ENCODE measurements around the gene DUSP7.

DUSP7 gene

GRCh38 chr3:52028572-52028971 lies 27.8 kb downstream of the DUSP7 start:
- TF ChIP-seq NFRKB (IDR thresholded peaks at IDR 0.05) (no peak), CTBP1 (IDR thresholded peaks at IDR 0.05; ENCODE audit: borderline replicate concordance) (no peak), HDGF (IDR thresholded peaks at IDR 0.05; ENCODE audit: borderline replicate concordance) (no peak), SP1 (IDR thresholded peaks at IDR 0.05) (no peak), ELF4 (IDR thresholded peaks at IDR 0.05) (no peak), FOXA1 (IDR thresholded peaks at IDR 0.05) (no peak), L3MBTL2 (conservative IDR thresholded peaks at IDR 0.05) (no peak), FOXK2 (IDR thresholded peaks at IDR 0.05) (no peak), TARDBP (IDR thresholded peaks at IDR 0.05) (no peak), SUZ12 (IDR thresholded peaks at IDR 0.05) (no peak), BHLHE40 (IDR thresholded peaks at IDR 0.05; ENCODE audit: borderline replicate concordance) (no peak), ZNF384 (IDR thresholded peaks at IDR 0.05) (no peak), PKNOX1 (IDR thresholded peaks at IDR 0.05) (no peak), ARNT (IDR thresholded peaks at IDR 0.05) (no peak), FOXM1 (IDR thresholded peaks at IDR 0.05; ENCODE audit: borderline replicate concordance) (no peak), LEF1 (IDR thresholded peaks at IDR 0.05; ENCODE audit: borderline replicate concordance) (no peak)
- POLR2A ChIA-PET: interaction anchor here (1.0 to 1.5 kb wide), 2 partner anchors 25 to 31 kb away, joined by 3 read pairs; no protein-coding TSS in a partner anchor
- CTCF ChIA-PET: no interaction called here
- no peak for DNase-seq (ENCODE audit: extremely low spot score)

GRCh38 chr3:52026041-52026440 lies 30.3 kb downstream of the DUSP7 start:
- ChIA-PET CTCF (no interaction called here), POLR2A (no interaction called here)
- TF ChIP-seq FOXA1 (IDR thresholded peaks at IDR 0.05) (no peak), ZNF384 (IDR thresholded peaks at IDR 0.05) (no peak), TARDBP (IDR thresholded peaks at IDR 0.05) (no peak), ELF4 (IDR thresholded peaks at IDR 0.05) (no peak), SP1 (IDR thresholded peaks at IDR 0.05) (no peak), FOXK2 (IDR thresholded peaks at IDR 0.05) (no peak), CTBP1 (IDR thresholded peaks at IDR 0.05; ENCODE audit: borderline replicate concordance) (no peak), FOXM1 (IDR thresholded peaks at IDR 0.05; ENCODE audit: borderline replicate concordance) (no peak), HDGF (IDR thresholded peaks at IDR 0.05; ENCODE audit: borderline replicate concordance) (no peak), BHLHE40 (IDR thresholded peaks at IDR 0.05; ENCODE audit: borderline replicate concordance) (no peak), NFRKB (IDR thresholded peaks at IDR 0.05) (no peak), SUZ12 (IDR thresholded peaks at IDR 0.05) (no peak), LEF1 (IDR thresholded peaks at IDR 0.05; ENCODE audit: borderline replicate concordance) (no peak), ARNT (IDR thresholded peaks at IDR 0.05) (no peak), L3MBTL2 (conservative IDR thresholded peaks at IDR 0.05) (no peak), PKNOX1 (IDR thresholded peaks at IDR 0.05) (no peak)
- DNase-seq (ENCODE audit: extremely low spot score): no peak

DNA sequence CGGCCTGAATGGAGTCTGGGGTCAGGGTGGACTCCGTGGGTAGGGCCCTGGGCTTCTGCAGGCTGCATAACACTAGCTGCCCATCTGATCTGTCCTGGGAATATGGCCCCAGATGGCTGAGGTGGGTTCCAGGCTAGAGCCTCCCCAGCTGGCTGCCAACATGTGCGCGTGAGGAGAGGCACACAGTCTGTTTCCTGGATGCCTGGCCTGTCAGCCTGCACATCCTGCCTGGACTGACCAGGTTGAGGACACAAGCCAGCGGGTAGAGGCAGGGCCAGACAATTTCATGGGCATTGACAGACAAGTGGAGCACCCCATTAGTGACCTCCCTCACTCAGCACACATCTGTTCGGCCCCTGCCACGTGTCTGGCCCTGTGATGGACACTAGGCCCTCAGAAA lies 30.9 kb downstream of the DUSP7 start:
- POLR2A ChIA-PET: no interaction called here
- DNase-seq (ENCODE audit: extremely low spot score): no peak

DNA sequence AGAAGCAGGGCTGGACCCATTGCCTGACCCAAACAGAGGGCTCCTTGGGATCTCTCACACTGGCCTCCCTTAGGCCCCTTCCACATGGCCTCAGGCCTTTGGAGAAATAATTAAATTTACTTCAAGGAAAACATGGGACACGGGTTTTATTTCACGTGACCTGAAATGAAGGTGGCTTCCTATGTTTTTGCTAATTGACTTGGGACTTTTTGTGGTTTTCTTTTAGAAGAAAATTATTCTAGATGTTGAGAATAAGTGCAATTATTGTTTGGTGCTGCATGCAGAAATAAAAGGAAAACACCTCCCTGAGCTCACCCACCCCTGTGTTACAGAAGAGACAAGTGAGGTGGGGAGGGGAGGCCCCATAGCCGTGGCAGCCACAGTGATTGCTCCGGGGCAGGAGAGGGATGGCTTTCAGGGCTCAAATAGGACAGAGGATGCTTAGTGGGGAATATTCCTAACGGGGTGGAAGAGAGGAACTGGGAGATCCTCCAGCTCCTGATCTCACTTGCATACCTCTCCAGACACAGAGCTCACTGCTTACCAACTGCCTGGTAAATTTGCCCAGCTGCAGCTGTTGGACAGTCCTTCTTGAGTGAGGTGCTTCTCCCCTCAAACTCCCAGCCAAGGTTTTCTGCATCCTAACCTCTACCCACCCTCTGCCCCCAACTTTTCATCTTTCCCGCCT lies 31.5 kb downstream of the DUSP7 start:
- no peak for DNase-seq (ENCODE audit: extremely low spot score)
- TF ChIP-seq TARDBP (IDR thresholded peaks at IDR 0.05) (no peak), ELF4 (IDR thresholded peaks at IDR 0.05) (no peak), ARNT (IDR thresholded peaks at IDR 0.05) (no peak), FOXA1 (IDR thresholded peaks at IDR 0.05) (no peak), LEF1 (IDR thresholded peaks at IDR 0.05; ENCODE audit: borderline replicate concordance) (no peak), BHLHE40 (IDR thresholded peaks at IDR 0.05; ENCODE audit: borderline replicate concordance) (no peak), HDGF (IDR thresholded peaks at IDR 0.05; ENCODE audit: borderline replicate concordance) (no peak), CTBP1 (IDR thresholded peaks at IDR 0.05; ENCODE audit: borderline replicate concordance) (no peak), FOXM1 (IDR thresholded peaks at IDR 0.05; ENCODE audit: borderline replicate concordance) (no peak), ZNF384 (IDR thresholded peaks at IDR 0.05) (no peak), FOXK2 (IDR thresholded peaks at IDR 0.05) (no peak), SP1 (IDR thresholded peaks at IDR 0.05) (no peak), PKNOX1 (IDR thresholded peaks at IDR 0.05) (no peak), SUZ12 (IDR thresholded peaks at IDR 0.05) (no peak)
- POLR2A ChIA-PET: no interaction called here
- CTCF ChIA-PET: interaction anchor here (0.7 kb wide), 1 partner anchor 117 kb away, joined by 3 read pairs; no protein-coding TSS in a partner anchor

More for the DNA sequence above, 30.9 kb downstream of the DUSP7 start:
- TF ChIP-seq NFRKB (IDR thresholded peaks at IDR 0.05) (no peak), FOXA1 (IDR thresholded peaks at IDR 0.05) (no peak), LEF1 (IDR thresholded peaks at IDR 0.05; ENCODE audit: borderline replicate concordance) (no peak), SP1 (IDR thresholded peaks at IDR 0.05) (no peak), TARDBP (IDR thresholded peaks at IDR 0.05) (no peak), HDGF (IDR thresholded peaks at IDR 0.05; ENCODE audit: borderline replicate concordance) (no peak), FOXK2 (IDR thresholded peaks at IDR 0.05) (no peak), SUZ12 (IDR thresholded peaks at IDR 0.05) (no peak), FOXM1 (IDR thresholded peaks at IDR 0.05; ENCODE audit: borderline replicate concordance) (no peak), CTBP1 (IDR thresholded peaks at IDR 0.05; ENCODE audit: borderline replicate concordance) (no peak), PKNOX1 (IDR thresholded peaks at IDR 0.05) (no peak), L3MBTL2 (conservative IDR thresholded peaks at IDR 0.05) (no peak)
- CTCF ChIA-PET: interaction anchor here (0.7 kb wide), 1 partner anchor 117 kb away, joined by 3 read pairs; no protein-coding TSS in a partner anchor
